ENCODE measurements around the gene STPG3. TPM values are rescaled to one million over a fixed set of nuclear protein-coding genes. Genes with fewer than 3 reads are reported as not detected.
"Not testable (repeated sequence)": the region's sequence is repeated elsewhere in the genome, so short reads cannot be mapped to it uniquely, and the experiment has no call there.

STPG3 gene
- polyA plus RNA-seq, 1 experiment, result not detected

- POLR2A ChIA-PET, result no interaction called here
- CTCF ChIA-PET, result interaction anchor here (1.1 kb wide), 1 partner anchor 20 kb away, joined by 5 read pairs; no protein-coding TSS in a partner anchor
- DNase-seq (ENCODE audit: low read depth), result no peak
- no peak for TF ChIP-seq CTCF (IDR thresholded peaks at IDR 0.05; ENCODE audit: insufficient read depth, low read depth, low read length)
- H3K4me3 ChIP-seq (ENCODE audit: low read depth, low read length), result no peak overlapping the region
- peaks cover 5% of the 10 kb centered on the region for H3K36me3 ChIP-seq (ENCODE audit: control insufficient read depth, insufficient read depth, low read length)
- H3K27me3 ChIP-seq (ENCODE audit: control insufficient read depth, insufficient read depth, low read length), result no peaks in the 10 kb centered on the region
Measured at GRCh38 chr9:137256856-137257255, 5.8 kb downstream of the STPG3 start.

GRCh38 chr9:137262173-137262908 is 11.3 kb downstream of the STPG3 start:
- CTCF ChIA-PET, result interaction anchor here (1.1 to 1.9 kb wide), 5 partner anchors 11 to 26 kb away, joined by 3 to 6 read pairs (median 3); partner anchors contain the start of gene TUBB4B
- POLR2A ChIA-PET; DNase-seq (ENCODE audit: low read depth); H3K4me3 ChIP-seq (ENCODE audit: low read depth, low read length); H3K27me3 ChIP-seq (ENCODE audit: control insufficient read depth, insufficient read depth, low read length): not testable (repeated sequence)
- H3K36me3 ChIP-seq (ENCODE audit: control insufficient read depth, insufficient read depth, low read length), result peaks cover 24% of the 10 kb centered on the region
- TF ChIP-seq CTCF (IDR thresholded peaks at IDR 0.05; ENCODE audit: insufficient read depth, low read depth, low read length), result peak; percentile 55

- Histone ChIP-seq H3K36me3 (ENCODE audit: control insufficient read depth, insufficient read depth, low read length) (peaks cover 25% of the 10 kb centered on the region), H3K4me3 (ENCODE audit: low read depth, low read length) (no peak overlapping the region), H3K27me3 (ENCODE audit: control insufficient read depth, insufficient read depth, low read length) (no peaks in the 10 kb centered on the region)
- no peak for DNase-seq (ENCODE audit: low read depth)
- CTCF ChIA-PET, result interaction anchor here (1.1 to 1.2 kb wide), 2 partner anchors 22 to 26 kb away, joined by 3 to 4 read pairs; partner anchors contain the start of gene TUBB4B
- POLR2A ChIA-PET, result no interaction called here
- no peak for TF ChIP-seq CTCF (IDR thresholded peaks at IDR 0.05; ENCODE audit: insufficient read depth, low read depth, low read length)
Measured at GRCh38 chr9:137262909-137263285, 11.8 kb downstream of the STPG3 start.

GRCh38 chr9:137263506-137263905 is 12.4 kb downstream of the STPG3 start:
- Histone ChIP-seq H3K36me3 (ENCODE audit: control insufficient read depth, insufficient read depth, low read length) (peaks cover 25% of the 10 kb centered on the region), H3K27me3 (ENCODE audit: control insufficient read depth, insufficient read depth, low read length) (no peaks in the 10 kb centered on the region), H3K4me3 (ENCODE audit: low read depth, low read length) (no peak overlapping the region)
- DNase-seq (ENCODE audit: low read depth), result no peak
- ChIA-PET POLR2A (no interaction called here), CTCF (no interaction called here)
- TF ChIP-seq CTCF (IDR thresholded peaks at IDR 0.05; ENCODE audit: insufficient read depth, low read depth, low read length), result no peak

- CTCF ChIA-PET, result interaction anchor here (3.1 kb wide), 1 partner anchor 27 kb away, joined by 9 read pairs; no protein-coding TSS in a partner anchor
- no peak overlapping the region for H3K4me3 ChIP-seq (ENCODE audit: low read depth, low read length)
- H3K36me3 ChIP-seq (ENCODE audit: control insufficient read depth, insufficient read depth, low read length), result peaks cover 27% of the 10 kb centered on the region
- POLR2A ChIA-PET, result no interaction called here
- H3K27me3 ChIP-seq (ENCODE audit: control insufficient read depth, insufficient read depth, low read length), result no peaks in the 10 kb centered on the region
- TF ChIP-seq CTCF (IDR thresholded peaks at IDR 0.05; ENCODE audit: insufficient read depth, low read depth, low read length), result no peak
- no peak for DNase-seq (ENCODE audit: low read depth)
Measured at GRCh38 chr9:137264067-137264466, 13.0 kb downstream of the STPG3 start.

Data from BJ (cell line).